Parathyroid adenoma (tissue), 2 donors: Measurements from ENCODE around the gene TRMT2B.

Source experiments
- H2AFZ ChIP-seq: fragments of 300-600 bp; sonication (generic); one replicate; pipeline ENCODE4 v1.7.0; 2017; ENCODE audit warnings: antibody characterized with exemption, mild to moderate bottlenecking
- H3K27ac ChIP-seq: fragments of 300-600 bp; sonication (generic); one replicate; pipeline ENCODE4 v1.7.0; 2017
- H3K27me3 ChIP-seq: fragments of 300-600 bp; sonication (generic); one replicate; pipeline ENCODE4 v1.7.0; 2017; ENCODE audit warnings: low read length; ENCODE audit not compliant: control insufficient read depth, insufficient read depth
- H3K36me3 ChIP-seq: fragments of 300-600 bp; sonication (generic); one replicate; pipeline ENCODE4 v1.7.0; 2017; ENCODE audit warnings: low read length; ENCODE audit not compliant: control insufficient read depth, insufficient read depth
- H3K4me1 ChIP-seq: fragments of 300-600 bp; sonication (generic); one replicate; pipeline ENCODE4 v1.7.0; 2017; ENCODE audit warnings: control low read depth
- H3K4me2 ChIP-seq: fragments of 300-600 bp; sonication (generic); one replicate; pipeline ENCODE4 v1.7.0; 2017; ENCODE audit warnings: low read length
- H3K4me3 ChIP-seq: fragments of 300-600 bp; sonication (generic); one replicate; pipeline ENCODE4 v1.7.0; 2017; ENCODE audit warnings: low read depth, low read length
- H3K79me2 ChIP-seq: fragments of 300-600 bp; sonication (generic); one replicate; pipeline ENCODE4 v1.7.0; 2017; ENCODE audit warnings: control low read depth
- H3K9ac ChIP-seq: fragments of 300-600 bp; sonication (generic); one replicate; pipeline ENCODE4 v1.7.0; 2017; ENCODE audit warnings: mild to moderate bottlenecking
- H3K9me3 ChIP-seq: fragments of 300-600 bp; sonication (generic); one replicate; pipeline ENCODE4 v1.7.0; 2017; ENCODE audit warnings: low read length; ENCODE audit not compliant: control insufficient read depth
- TF ChIP-seq, protein P1 (sequence below): fragments of 300-600 bp; sonication (generic); IDR thresholded peaks from one replicate; pipeline ENCODE4 v1.7.0; 2017; ENCODE audit warnings: antibody characterized with exemption, mild to moderate bottlenecking
- donor health status: primary hyperparathyroidism.

TRMT2B gene

GRCh38 chrX:100962811-100963210, 89.1 kb downstream of the TRMT2B start:
- Histone ChIP-seq H3K27ac (no peak overlapping the region), H3K79me2 (no peaks in the 10 kb centered on the region), H3K4me2 (no peak overlapping the region), H3K9ac (no peak overlapping the region), H2AFZ (no peak overlapping the region), H3K27me3 (no peaks in the 10 kb centered on the region), H3K4me3 (no peak overlapping the region), H3K36me3 (no peaks in the 10 kb centered on the region), H3K9me3 (no peaks in the 10 kb centered on the region), H3K4me1 (no peaks in the 10 kb centered on the region)
- TF ChIP-seq, protein P1, sequence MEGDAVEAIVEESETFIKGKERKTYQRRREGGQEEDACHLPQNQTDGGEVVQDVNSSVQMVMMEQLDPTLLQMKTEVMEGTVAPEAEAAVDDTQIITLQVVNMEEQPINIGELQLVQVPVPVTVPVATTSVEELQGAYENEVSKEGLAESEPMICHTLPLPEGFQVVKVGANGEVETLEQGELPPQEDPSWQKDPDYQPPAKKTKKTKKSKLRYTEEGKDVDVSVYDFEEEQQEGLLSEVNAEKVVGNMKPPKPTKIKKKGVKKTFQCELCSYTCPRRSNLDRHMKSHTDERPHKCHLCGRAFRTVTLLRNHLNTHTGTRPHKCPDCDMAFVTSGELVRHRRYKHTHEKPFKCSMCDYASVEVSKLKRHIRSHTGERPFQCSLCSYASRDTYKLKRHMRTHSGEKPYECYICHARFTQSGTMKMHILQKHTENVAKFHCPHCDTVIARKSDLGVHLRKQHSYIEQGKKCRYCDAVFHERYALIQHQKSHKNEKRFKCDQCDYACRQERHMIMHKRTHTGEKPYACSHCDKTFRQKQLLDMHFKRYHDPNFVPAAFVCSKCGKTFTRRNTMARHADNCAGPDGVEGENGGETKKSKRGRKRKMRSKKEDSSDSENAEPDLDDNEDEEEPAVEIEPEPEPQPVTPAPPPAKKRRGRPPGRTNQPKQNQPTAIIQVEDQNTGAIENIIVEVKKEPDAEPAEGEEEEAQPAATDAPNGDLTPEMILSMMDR: no peak
